Loucy (cell line): ENCODE data around the gene PALLD.

Source experiments
- H2AFZ ChIP-seq: fragments of 200-600 bp; sonication (generic); 2 replicates; pipeline ENCODE4 v1.6.0; 2016; ENCODE audit warnings: antibody characterized with exemption, mild to moderate bottlenecking, low read length, moderate library complexity
- H3F3A ChIP-seq: fragments of 200-600 bp; 2 replicates; pipeline ENCODE4 v1.6.0; 2016; ENCODE audit warnings: antibody characterized with exemption, low read depth, mild to moderate bottlenecking
- H3K27me3 ChIP-seq: fragments of 200-600 bp; sonication (generic); 2 replicates; pipeline ENCODE4 v1.6.1; 2014; ENCODE audit warnings: low read length, mild to moderate bottlenecking; ENCODE audit not compliant: insufficient read depth, poor library complexity, severe bottlenecking
- H3K36me3 ChIP-seq: fragments of 200-600 bp; sonication (generic); 2 replicates; pipeline ENCODE4 v1.6.1; 2016; ENCODE audit warnings: low read length; ENCODE audit not compliant: insufficient read depth
- H3K4me1 ChIP-seq: fragments of 200-600 bp; sonication (generic); 2 replicates; pipeline ENCODE4 v1.5.1; 2014; ENCODE audit warnings: low read length, mild to moderate bottlenecking; ENCODE audit not compliant: insufficient read depth, poor library complexity, severe bottlenecking
- H3K4me2 ChIP-seq: fragments of 200-600 bp; sonication (generic); 2 replicates; pipeline ENCODE4 v1.6.0; 2014; ENCODE audit warnings: antibody characterized with exemption, low read length, low read depth, mild to moderate bottlenecking; ENCODE audit not compliant: poor library complexity, severe bottlenecking
- H3K4me3 ChIP-seq: fragments of 200-600 bp; sonication (generic); 2 replicates; pipeline ENCODE4 v1.5.1; 2014; ENCODE audit warnings: low read length, mild to moderate bottlenecking, mixed read lengths; ENCODE audit not compliant: poor library complexity, severe bottlenecking
- H3K79me2 ChIP-seq: fragments of 200-600 bp; sonication (generic); 2 replicates; pipeline ENCODE4 v1.6.1; 2014; ENCODE audit warnings: low read length; ENCODE audit not compliant: insufficient read depth
- H3K9ac ChIP-seq: fragments of 200-600 bp; sonication (generic); 2 replicates; pipeline ENCODE4 v1.6.0; 2014; ENCODE audit warnings: mild to moderate bottlenecking, low read depth, low read length, moderate library complexity; ENCODE audit not compliant: poor library complexity, severe bottlenecking
- H3K9me2 ChIP-seq: fragments of 200-600 bp; sonication (generic); replicated peaks from 2 replicates; pipeline ENCODE4 v1.6.1; 2016; ENCODE audit warnings: low read depth, low read length, mixed read lengths
- H3K9me3 ChIP-seq: fragments of 200-600 bp; sonication (generic); 2 replicates; pipeline ENCODE4 v1.6.1; 2014; ENCODE audit warnings: mild to moderate bottlenecking, antibody characterized with exemption, low read length, low read depth; ENCODE audit not compliant: insufficient read depth
- H4K20me1 ChIP-seq: fragments of 200-600 bp; sonication (generic); 2 replicates; pipeline ENCODE4 v1.6.0; 2014; ENCODE audit warnings: antibody characterized with exemption, low read length, mild to moderate bottlenecking; ENCODE audit not compliant: insufficient read depth, poor library complexity, severe bottlenecking
- EZH2phosphoT487 ChIP-seq: fragments of 200-600 bp; IDR thresholded peaks from 2 replicates; pipeline ENCODE4 v1.6.1; 2018; ENCODE audit warnings: antibody characterized with exemption, mild to moderate bottlenecking, moderate library complexity, borderline replicate concordance
- TF ChIP-seq, protein P1 (sequence below): fragments of 200-600 bp; sonication (generic); conservative IDR thresholded peaks from 2 replicates; pipeline ENCODE4 v1.5.1; 2014; ENCODE audit warnings: mild to moderate bottlenecking, antibody characterized with exemption, low read length

Gene PALLD

DNA sequence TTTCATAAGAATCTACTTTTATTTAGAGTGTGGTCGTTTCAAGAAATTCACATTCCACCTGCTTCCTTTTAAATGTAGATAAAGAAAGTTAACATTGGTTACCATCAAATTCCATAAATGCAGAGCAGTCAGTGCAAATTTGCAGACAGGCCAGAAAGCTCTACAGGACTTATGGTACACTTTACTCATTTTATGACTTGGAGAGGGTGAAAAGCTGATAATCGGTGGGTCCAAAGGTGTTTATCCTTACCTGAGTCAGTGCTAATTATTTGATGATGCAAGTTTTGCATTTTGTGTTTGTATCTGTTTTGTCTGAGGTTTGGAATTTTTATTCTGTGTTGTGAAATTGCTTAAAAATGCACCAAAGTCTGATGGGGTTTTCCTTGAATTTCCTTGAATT, 193.3 kb downstream of the PALLD start:
- H3K4me1 ChIP-seq, result no peaks in the 10 kb centered on the region
- H3F3A ChIP-seq, result no peaks in the 10 kb centered on the region
- no peaks in the 10 kb centered on the region for H3K27me3 ChIP-seq
- no peaks in the 10 kb centered on the region for H3K9me3 ChIP-seq
- no peaks in the 10 kb centered on the region for H3K79me2 ChIP-seq
- H4K20me1 ChIP-seq, result no peaks in the 10 kb centered on the region
- H3K9me2 ChIP-seq, result no peaks in the 10 kb centered on the region
- H3K9ac ChIP-seq, result no peak overlapping the region
- no peak overlapping the region for H2AFZ ChIP-seq
- no peaks in the 10 kb centered on the region for H3K36me3 ChIP-seq
- no peak for TF ChIP-seq EZH2phosphoT487
- TF ChIP-seq, protein P1, sequence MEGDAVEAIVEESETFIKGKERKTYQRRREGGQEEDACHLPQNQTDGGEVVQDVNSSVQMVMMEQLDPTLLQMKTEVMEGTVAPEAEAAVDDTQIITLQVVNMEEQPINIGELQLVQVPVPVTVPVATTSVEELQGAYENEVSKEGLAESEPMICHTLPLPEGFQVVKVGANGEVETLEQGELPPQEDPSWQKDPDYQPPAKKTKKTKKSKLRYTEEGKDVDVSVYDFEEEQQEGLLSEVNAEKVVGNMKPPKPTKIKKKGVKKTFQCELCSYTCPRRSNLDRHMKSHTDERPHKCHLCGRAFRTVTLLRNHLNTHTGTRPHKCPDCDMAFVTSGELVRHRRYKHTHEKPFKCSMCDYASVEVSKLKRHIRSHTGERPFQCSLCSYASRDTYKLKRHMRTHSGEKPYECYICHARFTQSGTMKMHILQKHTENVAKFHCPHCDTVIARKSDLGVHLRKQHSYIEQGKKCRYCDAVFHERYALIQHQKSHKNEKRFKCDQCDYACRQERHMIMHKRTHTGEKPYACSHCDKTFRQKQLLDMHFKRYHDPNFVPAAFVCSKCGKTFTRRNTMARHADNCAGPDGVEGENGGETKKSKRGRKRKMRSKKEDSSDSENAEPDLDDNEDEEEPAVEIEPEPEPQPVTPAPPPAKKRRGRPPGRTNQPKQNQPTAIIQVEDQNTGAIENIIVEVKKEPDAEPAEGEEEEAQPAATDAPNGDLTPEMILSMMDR, result no peak
- H3K4me2 ChIP-seq, result no peak overlapping the region
- no peak overlapping the region for H3K4me3 ChIP-seq

DNA sequence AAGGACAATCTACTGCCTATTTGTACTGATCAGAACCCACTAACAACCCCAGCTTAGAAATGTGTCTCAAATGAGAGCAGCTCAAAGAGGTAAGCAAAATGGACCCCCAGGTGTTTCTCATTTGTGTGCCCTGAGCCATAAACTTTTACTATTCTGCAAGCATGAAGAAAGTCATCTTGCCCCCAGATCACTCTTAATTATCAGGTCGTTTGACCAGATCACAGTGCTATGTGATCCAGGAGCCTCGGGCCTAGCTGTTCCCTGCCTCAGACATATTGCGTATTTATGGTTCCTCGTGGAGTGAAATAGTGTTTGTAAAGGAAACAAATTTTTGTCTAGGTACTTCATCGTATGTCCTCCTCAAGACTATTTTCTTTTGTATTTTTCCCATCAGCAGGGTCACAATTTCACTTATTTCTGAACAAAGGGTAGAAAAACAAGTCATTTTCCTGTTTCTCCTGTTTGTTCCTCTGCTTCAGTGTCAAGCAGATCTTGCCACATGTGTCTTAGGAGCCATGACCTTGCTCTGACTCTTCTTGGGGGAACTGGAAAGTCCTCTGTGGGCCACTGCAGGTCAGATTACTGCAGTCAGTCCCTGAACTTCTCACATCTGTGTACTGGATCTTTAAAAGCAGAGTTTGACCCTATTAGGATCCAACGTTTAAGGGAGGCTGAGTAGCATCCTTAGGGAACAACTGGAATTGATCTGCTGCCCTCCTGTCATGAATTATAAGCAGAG, 194.9 kb downstream of the PALLD start:
- no peaks in the 10 kb centered on the region for H4K20me1 ChIP-seq
- H2AFZ ChIP-seq, result no peak overlapping the region
- H3K4me2 ChIP-seq, result no peak overlapping the region
- no peaks in the 10 kb centered on the region for H3K4me1 ChIP-seq
- H3F3A ChIP-seq, result no peaks in the 10 kb centered on the region
- TF ChIP-seq EZH2phosphoT487, result no peak
- TF ChIP-seq, protein P1, result no peak
- H3K79me2 ChIP-seq, result no peaks in the 10 kb centered on the region
- H3K27me3 ChIP-seq, result no peaks in the 10 kb centered on the region
- H3K9me3 ChIP-seq, result no peaks in the 10 kb centered on the region
- no peaks in the 10 kb centered on the region for H3K36me3 ChIP-seq
- no peaks in the 10 kb centered on the region for H3K9me2 ChIP-seq
- no peak overlapping the region for H3K9ac ChIP-seq
- no peak overlapping the region for H3K4me3 ChIP-seq

DNA sequence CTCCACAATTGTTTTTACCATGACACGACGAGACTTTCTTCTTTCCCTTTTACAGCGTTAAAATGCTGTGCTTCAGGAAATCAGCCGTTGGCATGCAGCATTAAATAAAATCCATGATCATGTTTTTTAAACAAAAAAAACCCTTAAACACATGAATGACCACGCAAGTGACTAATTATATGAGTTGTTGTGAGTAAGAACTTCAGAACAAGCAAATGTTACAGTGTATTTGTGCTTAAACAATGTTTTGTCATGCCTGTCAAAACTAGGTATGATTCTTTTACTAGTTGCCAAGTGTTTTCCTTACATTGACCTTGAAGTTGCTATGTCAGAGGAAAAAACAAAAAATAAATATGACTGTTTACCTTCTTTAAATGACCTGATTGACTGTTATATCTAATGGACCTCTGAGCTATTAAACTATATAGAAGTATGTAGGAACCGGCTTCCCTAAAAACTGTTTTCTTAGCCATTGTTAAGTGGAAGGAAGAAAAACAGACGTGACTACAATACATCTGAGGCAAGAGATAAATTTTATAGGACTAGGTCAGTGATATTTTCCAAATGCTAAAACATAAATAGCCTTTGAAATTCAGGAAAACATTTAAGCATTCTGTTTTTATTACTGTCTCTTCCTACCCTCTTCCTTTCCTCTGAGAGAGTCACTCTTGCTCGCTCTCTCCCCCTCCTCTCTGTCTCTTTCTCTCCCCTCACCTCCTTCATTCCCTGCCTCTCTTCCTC, 197.1 kb downstream of the PALLD start:
- TF ChIP-seq EZH2phosphoT487, result no peak
- TF ChIP-seq, protein P1, result no peak
- Histone ChIP-seq H3F3A (no peaks in the 10 kb centered on the region), H3K9me2 (no peaks in the 10 kb centered on the region), H3K4me2 (no peak overlapping the region), H2AFZ (no peak overlapping the region), H3K27me3 (no peaks in the 10 kb centered on the region), H4K20me1 (no peaks in the 10 kb centered on the region), H3K4me3 (no peak overlapping the region), H3K79me2 (no peaks in the 10 kb centered on the region), H3K4me1 (no peaks in the 10 kb centered on the region), H3K36me3 (no peaks in the 10 kb centered on the region), H3K9ac (no peak overlapping the region), H3K9me3 (no peaks in the 10 kb centered on the region)
